NCI-H2171 treated with DMSO at 0.1 percent for 48 hours (cell line): Measurements from ENCODE around the gene PHF2.

Experiments
- DNase-seq: peaks from one replicate; lab custom pipeline; 2025; lab: John Stamatoyannopoulos, UW

PHF2 gene

DNA sequence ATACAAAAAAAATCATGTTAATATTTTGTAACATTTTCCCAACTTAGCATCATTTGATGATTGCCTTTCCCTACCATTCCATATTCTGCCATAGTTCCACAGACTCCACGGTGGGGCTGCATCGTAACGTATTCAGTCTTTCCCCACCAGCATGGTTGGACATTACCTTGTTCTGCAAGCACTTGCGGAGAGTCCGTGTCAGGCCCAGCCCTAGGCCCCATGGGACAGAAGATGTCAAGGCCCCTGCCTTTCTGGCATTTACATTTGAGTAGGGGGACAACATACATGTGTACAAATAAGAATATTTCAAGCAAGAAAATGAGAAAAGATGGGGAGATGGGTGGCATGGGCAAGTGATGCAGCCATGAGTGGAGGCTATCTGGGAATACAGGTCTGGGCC, 8.2 kb upstream of the PHF2 start:
- no peak for DNase-seq

DNA sequence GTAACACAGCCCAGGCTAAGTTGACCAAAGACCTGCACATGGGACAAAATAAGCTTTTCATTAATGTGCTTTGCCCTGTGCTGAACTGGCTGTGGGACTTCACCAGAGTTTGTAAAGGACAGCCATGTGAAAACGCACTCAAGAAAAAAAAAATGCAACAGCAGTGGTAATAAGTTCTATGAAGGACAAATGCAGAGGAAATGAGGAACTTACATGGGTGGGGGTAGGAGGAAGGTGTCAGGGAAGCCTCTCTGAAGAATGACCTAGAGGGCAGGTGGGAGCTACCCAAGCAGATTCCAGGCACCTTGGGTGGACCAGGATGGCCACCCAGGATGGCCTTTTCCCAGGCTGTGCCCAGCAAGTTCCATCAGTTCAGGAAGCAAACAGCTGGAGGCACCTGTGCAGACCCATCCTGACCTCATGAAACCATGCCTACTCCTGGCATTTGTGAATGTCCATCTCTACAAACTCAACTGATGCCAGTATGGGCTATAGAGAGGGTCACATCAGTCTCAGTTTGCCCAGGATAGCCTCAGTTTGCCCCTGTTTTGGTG, 6.7 kb upstream of the PHF2 start:
- DNase-seq = no peak

DNA sequence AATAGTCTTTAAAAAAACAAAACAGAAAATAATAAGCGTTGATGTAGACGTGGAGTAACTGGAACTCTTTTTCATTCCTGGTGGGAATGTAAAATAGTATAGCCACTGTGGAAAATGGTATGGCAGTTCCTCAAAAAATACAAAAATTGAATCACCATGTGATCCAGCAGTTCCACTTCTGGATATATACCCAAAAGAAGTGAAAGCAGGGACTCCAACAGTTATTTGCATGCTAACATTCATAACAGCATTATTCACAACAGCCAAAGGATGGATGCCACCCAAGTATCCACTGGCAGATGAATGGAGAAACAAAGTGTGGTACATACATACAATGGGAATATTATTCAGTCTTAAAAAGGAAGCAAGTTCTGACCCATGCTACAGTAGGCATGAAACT, 4.2 kb upstream of the PHF2 start:
- DNase-seq = no peak

DNA sequence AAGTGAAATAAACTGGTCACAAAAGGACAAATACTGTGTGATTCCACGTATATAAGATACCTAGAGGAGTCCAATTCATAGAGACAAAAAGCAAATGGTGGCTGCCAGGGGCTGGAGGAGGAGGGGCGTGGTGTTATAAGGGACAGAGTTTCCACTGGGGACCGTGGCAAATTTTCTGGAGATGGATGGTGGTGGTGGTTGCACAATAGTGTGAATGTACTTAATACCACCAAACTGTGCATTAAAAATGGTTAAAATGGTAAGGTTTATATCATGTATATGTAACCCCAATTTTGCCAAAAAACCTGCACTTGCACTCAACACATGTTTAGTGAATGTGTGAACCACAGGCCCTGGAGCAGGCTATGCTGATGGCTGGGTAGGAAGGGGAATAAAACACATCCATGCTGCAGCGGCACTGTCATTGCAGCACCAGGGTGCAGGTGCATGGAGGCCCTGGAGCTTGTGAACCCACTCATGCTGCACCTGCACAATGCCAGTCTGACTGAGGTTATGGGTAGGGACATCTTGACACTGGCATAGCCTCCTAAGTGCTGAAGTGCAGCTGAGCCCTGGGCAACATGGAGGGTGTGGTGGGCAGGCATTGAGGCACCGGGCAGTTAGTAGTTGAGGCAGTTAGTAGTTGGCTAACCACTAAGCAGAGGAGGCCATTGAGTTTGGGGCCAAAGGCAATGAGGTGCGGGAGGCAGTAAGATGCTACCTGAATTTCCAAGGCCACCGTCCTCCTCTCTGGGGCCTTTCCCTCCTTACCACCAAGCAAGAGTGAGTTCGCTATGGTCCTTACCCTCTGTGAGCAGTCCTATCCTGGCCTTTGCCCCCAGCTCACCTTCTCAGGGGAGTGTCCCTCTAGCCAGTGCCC, 3.5 kb upstream of the PHF2 start:
- no peak for DNase-seq

DNA sequence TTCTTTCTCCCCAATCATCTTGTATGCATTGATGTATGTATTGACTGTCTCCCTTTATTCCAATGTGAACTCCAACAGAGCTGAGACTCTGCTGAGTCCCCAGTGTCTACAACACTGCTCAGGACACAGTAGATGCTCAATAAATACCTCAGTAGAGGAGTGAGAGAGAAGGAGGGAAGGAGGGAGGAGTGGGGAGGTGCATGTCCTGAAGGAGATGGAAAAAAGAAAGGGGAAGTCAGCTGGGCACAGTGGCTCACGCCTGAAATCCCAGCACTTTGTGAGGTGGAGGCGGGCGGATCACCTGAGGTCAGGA, 2.9 kb upstream of the PHF2 start:
- DNase-seq = no peak

DNA sequence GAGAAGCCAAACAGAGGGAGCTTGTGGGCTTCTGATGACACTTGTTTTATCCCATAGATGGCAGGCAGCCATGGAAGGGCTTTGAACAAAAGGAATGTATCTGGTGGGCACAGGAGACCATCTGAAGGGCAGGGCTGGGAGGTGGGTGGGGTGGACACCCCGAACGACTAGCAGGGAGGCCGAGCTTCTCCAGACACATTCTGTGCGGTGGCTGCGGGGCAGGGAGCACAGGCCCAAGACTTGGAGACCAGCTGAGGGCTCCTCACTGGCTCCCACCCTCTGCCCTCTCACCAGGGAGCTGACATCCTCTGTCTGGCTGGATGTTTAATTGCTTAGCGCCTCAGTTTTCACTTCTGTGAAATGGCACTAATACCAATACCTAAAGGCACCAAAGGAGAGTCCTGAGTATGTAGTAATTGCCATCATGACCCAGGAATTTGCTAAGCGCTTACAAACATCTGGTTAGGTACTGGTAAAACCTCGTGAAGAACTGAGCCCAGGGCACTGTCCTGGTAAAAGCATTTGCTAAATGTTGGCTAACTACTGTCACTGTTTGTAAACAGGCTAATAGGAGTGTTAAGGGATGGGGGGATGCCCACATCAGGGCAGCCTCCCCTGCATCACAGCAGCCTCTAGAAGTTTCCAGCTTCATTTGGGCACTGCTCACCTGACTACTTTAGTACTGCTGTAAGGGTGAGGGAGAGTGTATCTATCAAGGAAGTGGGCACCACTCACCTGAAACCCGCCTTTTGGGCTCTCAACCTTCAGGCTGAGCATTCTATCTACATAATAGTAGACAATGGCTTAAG, 2.1 kb upstream of the PHF2 start:
- DNase-seq = no peak

GRCh38 chr9:93574900-93575795, 1.2 kb upstream of the PHF2 start:
- no peak for DNase-seq

DNA sequence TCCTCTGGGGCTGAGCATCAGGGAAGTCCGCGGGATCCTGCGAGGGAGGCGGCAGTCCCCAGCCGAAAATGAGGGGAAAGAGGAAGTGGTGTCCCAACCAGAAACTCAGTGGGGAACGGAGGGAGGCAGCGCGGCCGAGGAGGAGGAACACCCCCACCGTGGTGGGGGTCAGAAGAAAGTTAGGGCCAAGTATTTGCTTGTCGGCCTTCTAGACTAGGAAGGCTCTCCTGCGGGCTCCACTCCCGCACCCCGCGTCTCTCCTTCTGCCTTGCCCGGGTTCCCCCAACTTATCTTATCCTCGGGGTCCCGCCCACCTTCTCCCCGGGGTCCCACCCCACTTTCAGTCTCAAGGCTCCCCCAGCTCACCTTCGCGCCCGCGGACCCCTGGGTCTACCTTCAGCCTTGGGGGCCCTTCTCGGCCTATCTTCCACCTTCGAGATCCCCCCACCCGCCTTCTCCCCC, 557 bp upstream of the PHF2 start:
- peak; percentile 29 for DNase-seq

GRCh38 chr9:93577078-93577974, 942 bp downstream of the PHF2 start:
- DNase-seq = no peak

DNA sequence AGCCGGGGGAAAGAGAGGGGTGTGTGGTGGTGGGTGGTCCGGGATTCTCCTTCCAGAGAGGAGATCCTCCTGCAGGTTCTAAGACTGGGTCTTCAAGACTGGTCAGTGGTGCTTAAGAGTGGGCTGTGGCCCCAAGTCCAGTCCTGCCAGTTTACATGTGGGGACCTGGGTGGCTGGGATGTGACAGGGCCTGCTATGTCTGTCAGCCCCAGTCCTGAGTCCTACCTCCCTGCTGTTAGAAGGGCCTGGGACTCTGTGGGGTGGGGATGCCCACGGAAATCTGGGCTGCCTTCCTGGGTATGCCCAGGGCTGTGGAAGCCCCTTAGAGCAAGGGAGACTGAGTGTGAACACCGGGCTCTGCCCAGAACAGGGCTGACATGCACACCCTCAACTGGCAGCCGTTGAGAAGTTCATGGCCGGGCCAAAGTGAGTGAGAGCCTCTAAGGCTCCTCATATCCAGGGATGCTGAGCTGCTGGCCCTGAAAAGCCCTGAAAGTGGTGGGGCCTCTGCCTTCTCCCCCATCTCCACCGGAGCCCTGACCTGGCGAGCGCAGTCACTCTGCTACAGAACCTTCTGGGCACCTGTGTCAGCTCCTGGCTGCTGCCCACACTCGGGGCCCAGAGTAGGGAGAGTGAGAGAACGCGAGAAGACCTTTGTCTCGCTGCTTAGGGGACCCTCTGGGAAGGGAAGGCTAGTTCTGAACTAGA, 1.7 kb downstream of the PHF2 start:
- no peak for DNase-seq

DNA sequence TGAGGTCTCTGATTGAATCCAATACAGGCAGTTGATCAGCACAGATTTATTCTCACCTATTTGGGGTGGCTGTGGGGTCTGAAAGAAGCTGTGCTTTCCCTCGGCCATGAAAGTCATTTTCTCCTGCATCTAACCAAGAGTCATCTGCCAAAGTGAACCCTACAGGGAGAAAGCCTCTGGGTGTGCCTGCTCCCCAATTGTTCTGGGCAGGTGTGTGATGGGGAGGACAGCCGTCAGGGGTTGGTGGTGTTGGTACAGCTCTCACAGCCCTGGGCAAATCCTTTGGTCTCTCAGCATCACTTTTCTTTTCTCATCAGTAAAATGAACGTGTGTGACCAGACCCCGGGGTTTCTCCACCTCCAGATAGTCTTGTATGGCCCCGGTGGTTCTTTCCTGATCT, 2.5 kb downstream of the PHF2 start:
- DNase-seq = no peak

- no peak for DNase-seq
Measured at GRCh38 chr9:93579711-93580516, 3.5 kb downstream of the PHF2 start.

DNA sequence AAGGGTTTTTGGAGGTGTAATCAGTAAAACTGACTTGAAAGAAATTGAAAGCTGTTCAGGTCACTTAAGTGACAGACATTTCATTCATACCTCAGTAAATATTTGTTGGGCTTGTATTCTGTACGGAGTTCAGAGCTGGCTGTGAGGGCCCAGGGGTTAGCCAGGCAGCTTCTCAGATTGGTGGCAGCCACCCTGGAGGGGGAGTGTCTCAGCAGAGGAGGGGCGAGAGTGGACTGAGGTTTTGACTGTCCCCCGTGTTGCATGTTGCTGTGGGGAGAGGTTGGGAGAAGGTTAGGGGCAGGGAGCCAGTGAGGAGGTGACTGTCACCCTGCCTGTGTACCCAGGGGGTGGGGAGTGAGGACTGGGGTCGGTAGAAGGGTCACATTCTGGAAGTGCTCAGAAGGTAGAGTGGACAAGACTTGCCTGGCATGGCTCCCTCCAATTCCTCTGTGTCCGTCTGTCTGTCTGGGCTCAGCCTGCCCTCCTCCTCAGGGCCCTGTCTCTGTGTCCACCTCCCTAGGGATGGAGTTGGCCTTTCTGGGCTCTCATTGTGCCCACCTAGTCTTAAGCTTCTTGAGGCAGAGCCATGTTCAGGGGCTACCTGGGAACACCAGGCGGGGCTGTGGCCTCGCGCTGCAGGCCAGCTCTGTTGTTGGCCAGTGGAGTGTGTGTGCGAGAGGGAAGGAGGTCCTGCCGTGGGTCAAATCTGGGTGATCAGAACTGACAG, 4.4 kb downstream of the PHF2 start:
- no peak for DNase-seq

- DNase-seq = no peak
Measured at GRCh38 chr9:93582115-93582514, 5.7 kb downstream of the PHF2 start.

GRCh38 chr9:93582550-93582949, 6.2 kb downstream of the PHF2 start:
- DNase-seq = no peak

GRCh38 chr9:93585259-93585658, 8.9 kb downstream of the PHF2 start:
- no peak for DNase-seq

GRCh38 chr9:93585695-93586094, 9.3 kb downstream of the PHF2 start:
- DNase-seq = no peak

DNA sequence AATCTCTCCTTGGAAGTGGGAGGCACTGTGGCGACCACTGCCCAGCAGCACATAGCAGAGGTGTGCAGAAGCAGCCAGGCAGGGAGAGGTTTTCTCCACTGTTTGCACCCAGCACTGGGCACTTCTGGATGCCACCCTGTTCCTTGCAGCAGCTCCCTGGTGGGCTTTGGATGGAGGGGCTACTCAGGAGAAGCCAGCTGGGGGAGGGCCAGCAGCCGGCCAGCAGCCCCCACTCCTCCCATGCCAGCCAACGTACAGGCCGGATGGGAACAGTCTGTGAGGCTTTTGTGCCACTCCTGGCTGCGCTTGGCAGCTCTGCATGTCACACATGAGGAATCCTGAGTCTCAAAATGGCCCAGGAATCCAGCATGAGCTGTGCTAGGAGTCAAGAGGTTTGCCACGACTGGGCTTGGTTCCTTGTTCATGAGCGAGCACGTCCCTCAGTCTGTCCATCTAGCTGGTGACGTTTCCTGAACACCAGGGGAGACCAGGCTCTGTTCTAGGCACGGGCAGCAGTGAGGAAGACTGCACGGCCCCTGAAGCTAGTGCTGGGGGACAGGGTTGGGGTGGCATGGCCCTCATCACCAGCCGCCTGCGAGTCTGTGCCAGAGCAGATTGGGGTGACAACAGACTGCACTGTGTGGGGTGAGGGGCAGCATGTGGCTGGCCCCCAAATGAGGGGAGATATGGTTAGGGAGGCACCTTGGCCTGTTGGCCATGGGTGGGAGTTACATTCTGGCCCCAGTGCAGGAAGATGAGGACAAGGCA, 10.1 kb downstream of the PHF2 start:
- no peak for DNase-seq
